ENCODE results near the gene WDR36.

The WDR36 gene

DNA sequence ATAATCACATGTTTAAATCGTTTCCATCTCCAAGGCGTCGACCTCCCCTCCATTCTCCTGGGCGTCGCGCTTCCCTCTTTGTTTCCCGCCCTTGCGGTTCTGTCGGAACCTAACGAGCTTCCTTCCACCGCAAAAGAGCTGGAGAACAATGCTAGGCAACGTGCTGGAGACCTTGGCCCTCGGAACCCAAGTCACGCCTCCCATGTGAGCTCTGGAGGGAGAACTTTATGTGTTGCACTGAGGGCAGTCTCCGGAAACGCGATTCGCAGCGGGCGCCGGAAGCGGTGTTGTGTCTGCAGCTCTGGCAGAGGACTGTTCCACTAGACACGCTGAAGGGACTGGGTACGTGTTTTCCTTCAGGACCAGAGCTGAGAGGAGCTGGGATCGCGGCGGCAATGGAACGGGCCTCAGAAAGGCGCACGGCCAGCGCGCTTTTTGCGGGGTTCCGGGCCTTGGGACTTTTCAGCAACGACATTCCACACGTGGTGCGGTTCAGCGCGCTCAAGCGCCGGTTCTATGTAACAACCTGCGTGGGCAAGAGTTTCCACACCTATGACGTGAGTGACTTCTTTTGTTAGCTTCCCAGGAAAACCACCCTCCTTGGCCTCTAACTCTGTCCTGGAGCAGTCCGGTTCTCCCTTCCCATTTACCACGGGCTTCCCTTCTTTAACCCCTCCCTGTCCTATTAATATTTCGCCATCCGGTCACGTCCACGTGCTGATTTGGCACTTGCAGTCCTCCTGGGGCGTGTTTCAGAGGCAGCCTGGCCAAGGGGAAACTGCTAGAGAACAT, at the start of gene WDR36:
TSS of gene WDR36 (plus strand) at position 287 of the 792 bp plus-strand sequence. CDS start at position 396, 109 bp downstream.
- peak within 1 kb of the TSS; percentile 90 for H3K4me3 ChIP-seq (ENCODE audit: low read length, poor library complexity, severe bottlenecking)
- H2AFZ ChIP-seq (ENCODE audit: low read length) = peak within 1 kb of the TSS; percentile 96
- peaks cover 36% of the 10 kb centered on the region for H3K79me2 ChIP-seq (ENCODE audit: insufficient read depth, low read length)

DNA sequence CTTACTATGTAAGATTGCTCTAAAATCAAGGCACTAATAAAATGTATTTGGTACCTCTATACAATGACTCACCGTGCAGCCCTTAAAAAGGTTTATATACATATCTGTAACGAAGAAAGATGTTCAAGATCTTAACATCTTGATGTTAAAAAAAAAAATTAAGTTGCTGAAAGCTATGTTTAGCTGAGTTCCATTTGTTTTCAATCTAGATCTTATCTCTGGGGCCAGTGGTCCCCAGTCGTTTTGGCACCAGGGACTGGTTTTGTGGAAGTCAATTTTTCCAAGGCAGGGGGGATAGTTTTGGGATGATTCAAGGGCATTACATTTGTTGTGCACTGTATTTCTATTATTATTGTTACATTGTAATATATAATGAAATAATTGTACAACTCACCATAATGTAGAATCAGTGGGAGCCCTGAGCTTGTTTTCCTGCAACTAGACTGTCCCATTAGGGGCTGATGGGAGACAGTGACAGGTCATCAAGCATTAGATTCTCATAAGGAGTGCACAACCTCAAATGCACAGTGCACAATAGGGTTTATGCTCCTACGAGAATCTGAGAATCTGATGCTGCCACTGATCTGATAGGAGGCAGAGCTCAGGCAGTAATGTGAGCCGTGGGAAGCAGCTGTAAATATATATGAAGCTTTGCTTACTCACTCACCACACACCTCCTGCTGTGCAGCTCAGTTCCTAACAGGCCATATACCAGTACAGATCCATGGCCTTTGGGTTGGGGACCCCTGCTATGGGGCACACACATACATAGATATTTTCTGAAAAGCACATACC, 48.2 kb upstream of the WDR36 start:
- TF ChIP-seq EZH2phosphoT487 (IDR thresholded peaks at IDR 0.05; ENCODE audit: borderline replicate concordance) (no peak), CTCF (conservative IDR thresholded peaks at IDR 0.05; ENCODE audit: low read length) (no peak)
- Histone ChIP-seq H3K36me3 (ENCODE audit: insufficient read depth, low read length) (no peaks in the 10 kb centered on the region), H2AFZ (ENCODE audit: low read length) (no peak overlapping the region)

More for the DNA sequence above, at the start of gene WDR36:
- Histone ChIP-seq H3K36me3 (ENCODE audit: insufficient read depth, low read length) (no peaks in the 10 kb centered on the region; the same call in 1 of the 2 replicates), H3F3A (ENCODE audit: low read depth) (no peaks in the 10 kb centered on the region), H4K20me1 (ENCODE audit: insufficient read depth, low read length, poor library complexity, severe bottlenecking) (peaks cover 20% of the 10 kb centered on the region), H3K9me2 (replicated peaks; ENCODE audit: low read depth, low read length) (no peaks in the 10 kb centered on the region), H3K9me3 (ENCODE audit: insufficient read depth, low read depth, low read length) (no peaks in the 10 kb centered on the region), H3K4me2 (ENCODE audit: low read depth, low read length, poor library complexity, severe bottlenecking) (peak within 1 kb of the TSS; percentile 70), H3K9ac (ENCODE audit: low read depth, low read length, poor library complexity, severe bottlenecking) (peak within 1 kb of the TSS; percentile 72), H3K27me3 (ENCODE audit: insufficient read depth, low read length, poor library complexity, severe bottlenecking) (no peaks in the 10 kb centered on the region), H3K4me1 (ENCODE audit: insufficient read depth, low read length, poor library complexity, severe bottlenecking) (peaks cover 7% of the 10 kb centered on the region)
- TF ChIP-seq CTCF (conservative IDR thresholded peaks at IDR 0.05; ENCODE audit: low read length) = no peak
- no peak for TF ChIP-seq EZH2phosphoT487 (IDR thresholded peaks at IDR 0.05; ENCODE audit: borderline replicate concordance)

DNA sequence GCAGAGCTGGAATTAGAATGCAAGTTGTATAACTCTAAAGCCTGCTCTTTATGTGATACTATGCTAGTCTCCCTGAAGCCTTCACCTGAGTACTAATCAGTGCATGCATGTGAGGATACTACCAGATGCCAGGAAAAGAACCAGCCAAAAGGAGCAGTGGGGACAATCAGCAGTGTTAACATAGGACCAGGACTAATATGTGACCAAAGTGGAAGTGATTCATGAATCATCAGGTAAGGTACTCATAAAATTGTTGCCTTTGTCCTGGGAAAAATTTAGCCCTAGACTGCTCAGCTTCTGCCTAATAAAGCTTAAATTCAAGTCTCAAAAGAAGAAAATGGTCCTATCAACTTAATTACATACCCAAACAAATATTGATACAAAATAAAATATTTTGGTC, 34.1 kb upstream of the WDR36 start:
- Histone ChIP-seq H3K79me2 (ENCODE audit: insufficient read depth, low read length) (no peaks in the 10 kb centered on the region), H3K9me3 (ENCODE audit: insufficient read depth, low read depth, low read length) (no peaks in the 10 kb centered on the region), H2AFZ (ENCODE audit: low read length) (no peak overlapping the region), H3K4me1 (ENCODE audit: insufficient read depth, low read length, poor library complexity, severe bottlenecking) (no peaks in the 10 kb centered on the region), H3F3A (ENCODE audit: low read depth) (no peaks in the 10 kb centered on the region), H3K4me2 (ENCODE audit: low read depth, low read length, poor library complexity, severe bottlenecking) (no peak overlapping the region), H4K20me1 (ENCODE audit: insufficient read depth, low read length, poor library complexity, severe bottlenecking) (no peaks in the 10 kb centered on the region), H3K4me3 (ENCODE audit: low read length, poor library complexity, severe bottlenecking) (no peak overlapping the region), H3K9ac (ENCODE audit: low read depth, low read length, poor library complexity, severe bottlenecking) (no peak overlapping the region), H3K27me3 (ENCODE audit: insufficient read depth, low read length, poor library complexity, severe bottlenecking) (no peaks in the 10 kb centered on the region), H3K9me2 (replicated peaks; ENCODE audit: low read depth, low read length) (no peaks in the 10 kb centered on the region), H3K36me3 (ENCODE audit: insufficient read depth, low read length) (no peaks in the 10 kb centered on the region)
- TF ChIP-seq EZH2phosphoT487 (IDR thresholded peaks at IDR 0.05; ENCODE audit: borderline replicate concordance) (no peak), CTCF (conservative IDR thresholded peaks at IDR 0.05; ENCODE audit: low read length) (no peak)

More for the DNA sequence above, 48.2 kb upstream of the WDR36 start:
- Histone ChIP-seq H3K4me2 (ENCODE audit: low read depth, low read length, poor library complexity, severe bottlenecking) (no peak overlapping the region), H4K20me1 (ENCODE audit: insufficient read depth, low read length, poor library complexity, severe bottlenecking) (no peaks in the 10 kb centered on the region), H3K4me3 (ENCODE audit: low read length, poor library complexity, severe bottlenecking) (no peak overlapping the region), H3K9ac (ENCODE audit: low read depth, low read length, poor library complexity, severe bottlenecking) (no peak overlapping the region), H3K79me2 (ENCODE audit: insufficient read depth, low read length) (no peaks in the 10 kb centered on the region), H3K9me2 (replicated peaks; ENCODE audit: low read depth, low read length) (no peaks in the 10 kb centered on the region), H3K9me3 (ENCODE audit: insufficient read depth, low read depth, low read length) (no peaks in the 10 kb centered on the region), H3F3A (ENCODE audit: low read depth) (no peaks in the 10 kb centered on the region), H3K4me1 (ENCODE audit: insufficient read depth, low read length, poor library complexity, severe bottlenecking) (no peaks in the 10 kb centered on the region), H3K27me3 (ENCODE audit: insufficient read depth, low read length, poor library complexity, severe bottlenecking) (no peaks in the 10 kb centered on the region)

Measured in Loucy (cell line).